Astrocyte of the cerebellum (primary cell): ENCODE data around the gene CA5B.
A peak's percentile ranks its signal among the peaks of the same experiment; 100 is the strongest.

Source experiments
- DNase-seq: peaks from one replicate; pipeline ENCODE4 v3.0.0-alpha.2; 2011; ENCODE audit warnings: low read depth
- H3K4me3 ChIP-seq: 2 replicates; pipeline ENCODE4 v1.5.1; 2011; ENCODE audit warnings: mild to moderate bottlenecking, low read depth, low read length, moderate library complexity
- CTCF ChIP-seq: IDR thresholded peaks from 2 replicates; pipeline ENCODE4 v1.5.1; 2012; ENCODE audit warnings: low read length, low read depth, moderate library complexity, mild to moderate bottlenecking; ENCODE audit errors: missing control alignments
- in situ Hi-C: cut with HindIII; loops from 2 replicates; pipeline ENCODE4 v1.10.0; 2017; ENCODE audit warnings: low sequenced_read_pairs

The CA5B gene

GRCh38 chrX:15814771-15815365 lies 76.8 kb downstream of the CA5B start:
- no peak for DNase-seq
- in situ Hi-C loops: no loop called here
- H3K4me3 ChIP-seq: no peak overlapping the region
- no peak for TF ChIP-seq CTCF

- peak; percentile 44 for TF ChIP-seq CTCF
- in situ Hi-C loops: no loop called here
- DNase-seq: no peak
- H3K4me3 ChIP-seq: no peak overlapping the region
Observed at GRCh38 chrX:15815779-15816437, 77.8 kb downstream of the CA5B start.

- no peak for DNase-seq
- in situ Hi-C loops: no loop called here
- no peak for TF ChIP-seq CTCF
- H3K4me3 ChIP-seq: no peak overlapping the region
Observed at GRCh38 chrX:15816438-15816809, 78.4 kb downstream of the CA5B start.

- DNase-seq: peak; percentile 9
- no peak overlapping the region for H3K4me3 ChIP-seq
- no peak for TF ChIP-seq CTCF
- in situ Hi-C loops: no loop called here
Observed at GRCh38 chrX:15816886-15817285, 78.8 kb downstream of the CA5B start.

GRCh38 chrX:15820106-15821073 lies 82.3 kb downstream of the CA5B start:
- no peak for DNase-seq
- no peak overlapping the region for H3K4me3 ChIP-seq
- in situ Hi-C loops: no loop called here
- no peak for TF ChIP-seq CTCF

- no peak for TF ChIP-seq CTCF
- in situ Hi-C loops: no loop called here
- H3K4me3 ChIP-seq: no peak overlapping the region
- no peak for DNase-seq
Observed at GRCh38 chrX:15822922-15823321, 84.9 kb downstream of the CA5B start.
